GM19099 (cell line): ENCODE data around the gene ITGB5.

Experiments
- POLR2A ChIP-seq: IDR thresholded peaks from 3 replicates; pipeline ENCODE4 v1.6.1; 2011; ENCODE audit warnings: low read depth; ENCODE audit not compliant: insufficient read length; ENCODE audit errors: extremely low read depth

ITGB5 gene

GRCh38 chr3:124780761-124781475 lies 106.2 kb downstream of the ITGB5 start:
- TF ChIP-seq POLR2A: no peak

DNA sequence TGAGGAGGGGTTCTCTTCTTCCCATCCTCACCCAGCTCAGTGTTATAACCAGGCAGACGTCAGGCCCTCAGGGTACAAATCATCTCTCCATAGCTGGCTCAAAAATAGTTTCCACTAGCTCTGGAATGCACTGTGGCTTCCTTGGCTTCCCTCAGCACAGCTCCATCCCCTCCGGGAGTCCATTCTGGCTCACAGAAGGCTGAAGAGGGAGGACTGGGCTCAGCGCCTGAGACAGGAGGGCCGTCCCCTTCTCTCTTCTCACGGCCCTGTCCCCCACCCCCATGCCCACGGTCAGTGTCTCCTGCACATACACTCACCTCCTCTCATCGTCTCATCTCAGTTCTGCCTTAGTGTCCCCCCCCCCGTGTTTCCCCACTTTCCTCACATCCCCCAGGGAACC lies 106.8 kb downstream of the ITGB5 start:
- TF ChIP-seq POLR2A: no peak

GRCh38 chr3:124779751-124780191 lies 107.4 kb downstream of the ITGB5 start:
- TF ChIP-seq POLR2A: no peak

DNA sequence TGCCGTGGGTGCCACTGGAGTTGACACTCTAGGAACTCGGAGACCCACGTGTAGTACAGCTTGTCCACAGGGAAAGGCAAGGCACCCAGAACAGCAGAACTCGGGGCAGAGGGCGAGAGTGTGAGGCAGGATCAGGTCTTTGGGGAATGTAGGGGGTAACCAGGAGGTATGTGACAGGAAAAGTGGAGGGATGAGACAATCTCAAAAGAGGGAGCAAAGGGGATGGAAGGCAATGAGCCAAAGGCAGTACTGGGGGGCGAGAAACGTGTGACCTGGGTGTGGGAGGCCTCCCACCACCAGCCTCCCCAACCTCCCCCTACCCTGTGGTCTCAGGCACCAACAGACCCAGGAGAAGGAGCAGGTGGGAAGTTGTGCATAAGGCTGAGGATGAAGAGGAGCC lies 108.0 kb downstream of the ITGB5 start:
- TF ChIP-seq POLR2A: no peak

DNA sequence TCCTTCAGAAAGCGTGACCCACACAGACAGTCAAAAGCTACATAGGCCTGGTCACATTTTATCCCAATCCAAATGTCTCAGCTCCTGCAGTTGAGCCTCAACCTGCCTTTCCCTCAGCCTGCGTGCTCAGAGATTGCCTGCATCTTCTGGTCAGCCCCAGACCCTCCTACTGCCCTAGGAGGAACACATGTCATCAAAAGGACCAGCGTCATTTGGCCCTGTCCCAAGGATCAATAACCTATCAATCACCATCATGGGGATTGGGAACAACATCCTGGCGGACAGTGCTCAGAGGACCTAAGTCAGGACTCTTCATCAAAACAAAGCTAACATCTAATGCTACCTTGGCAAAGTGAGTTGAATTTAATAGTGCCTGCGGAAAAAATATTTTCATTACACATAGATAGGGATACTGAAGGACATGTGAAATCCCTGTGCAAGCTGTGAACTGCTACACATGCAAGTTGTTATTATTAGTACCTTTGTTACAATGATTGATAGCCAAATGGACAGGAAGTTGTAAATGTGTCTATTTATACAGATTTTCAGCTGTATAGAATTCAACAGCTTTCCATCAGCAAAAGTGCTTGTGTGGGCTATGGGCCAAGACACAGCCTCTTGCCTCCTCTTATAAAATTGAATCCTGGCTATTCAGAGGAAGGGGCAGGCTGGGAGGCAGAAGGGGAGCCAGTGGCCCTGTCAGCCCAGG lies 109.2 kb downstream of the ITGB5 start:
- no peak for TF ChIP-seq POLR2A

- TF ChIP-seq POLR2A: no peak
Measured at GRCh38 chr3:124776856-124777255, 110.3 kb downstream of the ITGB5 start.

DNA sequence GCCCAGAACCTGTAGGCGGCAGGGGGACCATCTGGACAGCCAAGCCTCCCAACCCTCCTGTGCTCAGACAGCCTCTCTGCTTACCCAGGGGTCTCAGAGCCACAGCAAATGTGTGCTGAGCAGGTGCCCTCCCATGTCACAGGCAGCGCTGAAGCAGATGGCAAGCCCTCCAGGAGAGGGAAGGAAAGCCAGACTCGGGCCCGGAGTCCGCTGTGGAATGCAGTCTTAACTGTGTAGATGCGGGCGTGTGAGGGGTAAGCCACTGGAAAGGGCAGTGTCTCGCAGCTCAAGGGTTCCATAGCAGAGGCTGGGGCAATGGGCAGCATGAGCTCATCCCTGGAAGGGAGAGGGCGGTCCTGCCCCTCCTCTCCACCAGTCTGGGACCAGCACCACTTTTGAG lies 111.3 kb downstream of the ITGB5 start:
- TF ChIP-seq POLR2A: no peak

- TF ChIP-seq POLR2A: no peak
Measured at GRCh38 chr3:124774841-124775402, 112.2 kb downstream of the ITGB5 start.

GRCh38 chr3:124774327-124774718 lies 112.8 kb downstream of the ITGB5 start:
- no peak for TF ChIP-seq POLR2A

DNA sequence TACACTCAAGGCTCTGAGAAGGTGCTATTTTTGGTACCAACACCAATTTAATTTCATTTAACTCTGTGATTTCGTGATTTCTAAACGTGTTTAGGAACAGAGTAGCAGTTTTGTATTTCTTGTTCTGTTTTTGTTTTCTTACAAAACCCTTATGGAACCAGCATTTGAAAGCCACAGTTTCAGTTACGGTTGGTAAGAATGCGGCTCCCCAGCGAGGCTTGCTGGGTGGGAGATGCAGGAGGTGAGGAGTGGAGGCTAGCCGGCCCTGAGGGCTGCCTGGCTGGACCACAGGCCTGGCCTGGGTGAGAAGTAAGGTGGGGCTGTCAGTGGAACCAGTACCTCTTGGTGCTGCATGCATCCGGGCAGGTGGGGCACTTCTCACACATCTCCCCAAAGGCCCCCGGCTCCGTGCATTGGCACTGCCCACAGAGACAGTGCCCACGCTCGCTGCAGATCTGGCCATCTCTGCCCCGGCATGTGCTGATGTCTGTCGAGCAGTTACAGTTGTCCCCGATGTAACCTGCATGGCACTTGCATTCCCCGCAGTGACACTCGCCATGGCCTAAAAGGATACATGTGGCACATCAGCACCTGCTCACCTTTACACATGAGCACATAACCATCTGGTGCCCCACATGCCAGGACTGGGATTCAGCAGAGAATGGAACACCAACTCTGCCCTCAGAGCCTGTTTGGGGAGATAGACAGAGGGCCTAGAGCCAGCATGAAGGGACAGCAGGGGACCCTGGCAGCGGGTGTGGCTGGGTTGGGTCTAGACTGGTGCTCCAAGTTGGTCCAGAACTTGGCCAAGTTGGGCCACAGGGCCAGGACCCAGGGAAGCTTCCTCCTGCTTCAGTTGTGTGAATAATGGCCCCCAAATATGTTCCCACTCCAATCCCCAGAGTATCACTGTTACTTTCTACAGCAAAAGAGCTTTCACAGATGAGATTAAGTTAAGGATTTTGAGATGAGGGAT lies 113.5 kb downstream of the ITGB5 start:
- TF ChIP-seq POLR2A: no peak

DNA sequence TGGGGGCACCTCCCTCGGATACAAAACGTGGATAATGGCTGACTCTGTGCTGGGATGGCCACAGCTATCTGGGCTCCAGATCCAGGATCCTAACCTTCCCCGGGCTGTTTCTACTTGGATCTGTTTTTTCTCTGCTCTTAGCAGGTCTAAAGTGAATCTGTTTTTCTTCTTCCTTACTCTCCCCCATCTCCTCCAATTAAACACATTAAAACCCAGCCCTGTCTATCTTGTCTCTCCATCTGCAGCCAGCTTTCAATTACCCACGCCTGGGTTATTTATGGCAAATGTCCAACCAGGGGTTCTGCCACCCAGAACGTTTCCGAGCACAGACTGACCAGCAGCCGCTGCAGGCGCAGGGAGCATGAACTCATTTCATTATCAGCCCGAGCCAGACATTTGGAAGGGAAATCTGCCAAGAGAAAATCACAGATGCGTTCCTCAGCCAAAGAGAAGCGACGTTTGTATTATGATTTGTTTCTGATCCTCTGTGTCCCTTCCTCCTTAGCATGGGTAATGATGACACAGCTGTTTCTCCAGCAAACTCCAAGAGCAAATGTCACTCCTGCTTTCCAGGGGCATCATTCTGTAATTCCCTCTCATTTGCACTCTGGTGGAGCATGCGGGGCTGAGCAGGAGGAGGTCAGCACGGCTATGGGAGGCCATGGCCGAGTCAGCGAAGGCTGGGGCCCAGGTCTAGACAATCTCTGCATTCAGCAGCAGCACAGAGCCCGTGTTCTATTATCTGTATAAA lies 114.9 kb downstream of the ITGB5 start:
- TF ChIP-seq POLR2A: no peak

GRCh38 chr3:124771083-124771445 lies 116.1 kb downstream of the ITGB5 start:
- TF ChIP-seq POLR2A: no peak

DNA sequence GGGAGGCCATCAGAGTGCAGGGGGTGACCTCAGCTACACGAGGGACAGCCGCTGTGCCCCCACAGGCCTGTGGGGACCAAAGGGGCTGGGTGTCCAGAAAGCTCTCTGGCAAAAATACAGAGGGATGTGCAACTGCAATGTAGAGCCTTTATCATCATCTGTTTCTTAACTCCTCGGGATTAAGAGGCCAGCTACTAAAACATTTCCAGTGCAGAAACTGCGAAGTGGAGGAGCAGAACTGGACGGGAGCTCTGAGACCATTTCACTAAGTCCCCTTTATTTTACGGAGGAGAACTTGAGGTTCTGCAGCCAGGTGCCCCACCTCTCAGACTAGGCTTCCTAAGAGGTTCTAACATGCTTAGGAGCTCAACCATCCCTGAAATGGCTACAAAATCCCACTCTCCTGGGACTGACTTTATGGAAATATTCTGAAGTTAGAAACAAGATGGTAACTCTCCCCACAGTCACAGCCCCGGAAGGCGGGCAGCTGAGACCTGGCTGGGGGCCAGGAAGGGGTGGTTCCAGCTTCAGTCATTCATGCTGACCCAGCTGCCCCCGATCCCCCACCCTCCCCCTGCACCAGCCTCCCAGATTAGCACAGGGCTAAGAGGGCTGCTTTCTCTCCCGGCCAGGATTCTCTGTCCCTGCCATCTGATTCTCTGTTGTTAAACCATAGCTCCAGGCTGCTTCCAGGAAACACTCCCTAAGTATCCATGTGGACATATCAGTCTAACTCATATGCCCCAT lies 116.7 kb downstream of the ITGB5 start:
- no peak for TF ChIP-seq POLR2A

DNA sequence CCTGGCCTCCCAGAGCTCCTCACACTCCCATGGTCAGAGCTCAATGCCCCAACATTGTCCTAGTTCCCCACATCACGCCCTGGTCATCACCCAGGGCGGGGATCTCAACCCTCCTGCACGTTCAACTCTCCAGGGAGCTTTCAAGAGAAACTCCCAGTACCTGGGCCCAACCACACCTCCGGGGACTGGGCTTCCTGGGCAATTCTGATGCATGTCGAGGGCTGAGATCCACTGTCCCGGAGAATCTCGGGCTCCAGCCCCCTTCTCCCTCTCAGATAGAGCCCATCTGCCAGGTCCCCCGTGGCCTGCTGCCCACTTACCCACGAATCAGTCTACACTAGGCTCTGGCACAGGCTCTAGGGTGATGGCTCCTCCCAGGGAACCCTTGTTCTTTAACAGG lies 117.7 kb downstream of the ITGB5 start:
- TF ChIP-seq POLR2A: no peak

DNA sequence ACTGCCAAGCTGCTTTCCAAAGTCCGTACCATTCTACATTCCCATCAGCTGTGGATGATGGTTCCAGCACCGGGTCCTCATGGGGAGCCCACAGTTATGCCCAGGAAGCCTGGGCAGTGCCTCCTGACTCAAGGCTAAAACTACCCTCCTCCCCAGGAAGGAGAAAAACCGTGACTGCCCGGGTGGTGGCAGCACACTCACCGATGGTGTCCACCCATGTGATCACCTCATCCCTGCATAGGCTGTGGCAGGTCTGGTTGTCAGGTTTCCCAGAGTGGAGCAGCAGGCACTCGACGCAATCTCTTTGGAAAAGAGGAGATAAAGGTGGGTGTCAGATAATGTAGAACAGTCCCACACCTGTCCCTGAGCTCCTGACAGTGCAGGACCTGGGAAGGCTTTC lies 118.4 kb downstream of the ITGB5 start:
- no peak for TF ChIP-seq POLR2A
